K562 (cell line): Measurements from ENCODE around the gene PTPRT.

Source experiments
- IRF9 ChIP-seq: fragments of 450-650 bp; IDR thresholded peaks from 2 replicates; pipeline ENCODE4 v1.6.1; 2016; ENCODE audit warnings: missing biosample characterization, missing genetic modification characterization
- PRMT5 ChIP-seq: sonication (generic); formaldehyde crosslinking; IDR thresholded peaks from 2 replicates; pipeline ENCODE4 v1.5.0; 2020; ENCODE audit warnings: missing genetic modification reagents
- RREB1 ChIP-seq: fragments of 250-450 bp; sonication (Bioruptor Pico); IDR thresholded peaks from 2 replicates; pipeline ENCODE4 v1.4.0; 2020
- ZBTB17 ChIP-seq: fragments of 450-650 bp; formaldehyde crosslinking; IDR thresholded peaks from 2 replicates; pipeline ENCODE4 v1.4.0; 2020; ENCODE audit warnings: mild to moderate bottlenecking
- ZNF395 ChIP-seq: fragments of 200-800 bp; sonication (Bioruptor generic); IDR thresholded peaks from 2 replicates; pipeline ENCODE4 v1.6.1; 2017; ENCODE audit warnings: missing genetic modification characterization, missing compliant biosample characterization
- ZNF592 ChIP-seq: fragments of 450-650 bp; IDR thresholded peaks from 2 replicates; pipeline ENCODE4 v1.6.1; 2017; ENCODE audit warnings: antibody characterized with exemption, mild to moderate bottlenecking
- ZNF830 ChIP-seq: fragments of 250-450 bp; sonication (Bioruptor Pico); IDR thresholded peaks from 2 replicates; pipeline ENCODE4 v1.5.0; 2021; ENCODE audit warnings: mild to moderate bottlenecking

GRCh38 chr20:42779216-42779615 is 410.5 kb downstream of the PTPRT start:
- no peak for TF ChIP-seq ZBTB17
- TF ChIP-seq ZNF830 (CRISPR knock-in tag), result no peak
- no peak for TF ChIP-seq ZNF395
- TF ChIP-seq IRF9, result no peak
- TF ChIP-seq PRMT5 (CRISPR knock-in tag), result no peak
- no peak for TF ChIP-seq RREB1
- TF ChIP-seq ZNF592, result no peak
